ACHN (cell line): ENCODE measurements around the gene CYP2W1.

ENCODE experiments used
- DNase-seq: peaks from one replicate; pipeline ENCODE4 v3.0.0-alpha.2; 2015
- in situ Hi-C: cut with HindIII; loops from 2 replicates; pipeline ENCODE4 v1.10.0; 2017; ENCODE audit warnings: low sequenced_read_pairs, low pct_ligation_motif_present, low pct_unique_long_range_greater_than_20kb

CYP2W1 gene

DNA sequence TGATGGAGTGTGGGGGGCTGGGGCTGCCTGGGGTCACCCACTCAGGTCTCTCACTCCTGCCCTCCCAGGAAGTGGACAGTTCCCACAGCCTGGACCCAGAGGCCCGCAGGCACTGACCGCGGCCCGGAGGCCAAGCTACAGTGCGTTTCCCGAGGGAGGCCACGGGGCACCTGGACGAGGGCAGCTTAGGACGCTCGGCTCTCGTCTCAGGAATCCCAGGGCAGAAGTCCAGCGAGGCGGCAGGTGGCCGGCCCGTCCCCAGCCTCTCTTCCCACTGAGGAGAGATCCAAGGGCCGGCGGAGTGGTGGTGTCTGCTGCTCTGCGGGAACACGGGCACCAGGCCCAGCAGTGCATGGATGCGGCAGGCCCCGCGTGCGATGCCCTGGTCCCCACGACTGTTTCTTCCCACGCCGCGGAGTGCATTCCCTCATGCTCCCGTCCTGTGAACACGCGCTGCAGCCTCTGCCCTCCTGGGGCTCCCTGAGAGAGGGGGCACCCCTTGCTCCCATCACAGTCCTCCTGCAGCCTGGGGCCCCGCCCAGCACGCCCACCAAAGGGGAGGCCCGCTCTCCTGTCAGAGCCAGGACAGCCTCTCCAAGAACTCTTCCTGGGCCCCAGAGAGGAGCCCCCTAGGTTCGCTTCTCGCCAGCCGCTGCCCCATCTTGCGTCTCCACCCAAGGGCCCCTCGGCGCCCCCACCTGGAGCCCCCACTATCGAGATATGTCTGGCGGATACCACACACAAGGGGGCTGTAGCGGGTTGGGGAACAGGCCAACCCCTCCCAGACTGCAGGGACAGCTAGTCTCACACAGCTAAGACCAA lies 37.0 kb downstream of the CYP2W1 start:
- DNase-seq, result no peak
- in situ Hi-C loops, result no loop called here

DNA sequence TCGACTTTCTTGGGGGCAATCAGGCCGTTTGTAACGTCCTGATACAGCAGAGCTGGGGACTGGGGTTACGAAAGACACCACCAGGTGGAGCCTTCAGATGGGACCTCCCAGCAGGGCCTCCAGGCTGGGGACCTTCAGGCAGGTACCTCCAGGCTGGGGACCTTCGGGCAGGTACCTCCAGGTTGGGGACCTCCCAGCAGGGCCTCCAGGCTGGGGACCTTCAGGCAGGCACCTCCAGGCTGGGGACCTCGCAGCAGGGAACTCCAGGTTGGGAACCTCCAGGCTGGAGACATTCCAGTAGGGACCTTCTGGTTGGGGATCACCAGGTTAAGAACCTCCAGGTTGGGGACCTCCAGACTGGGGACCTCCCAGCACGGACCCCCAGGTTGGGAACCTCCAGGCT lies 37.9 kb downstream of the CYP2W1 start:
- no peak for DNase-seq

DNA sequence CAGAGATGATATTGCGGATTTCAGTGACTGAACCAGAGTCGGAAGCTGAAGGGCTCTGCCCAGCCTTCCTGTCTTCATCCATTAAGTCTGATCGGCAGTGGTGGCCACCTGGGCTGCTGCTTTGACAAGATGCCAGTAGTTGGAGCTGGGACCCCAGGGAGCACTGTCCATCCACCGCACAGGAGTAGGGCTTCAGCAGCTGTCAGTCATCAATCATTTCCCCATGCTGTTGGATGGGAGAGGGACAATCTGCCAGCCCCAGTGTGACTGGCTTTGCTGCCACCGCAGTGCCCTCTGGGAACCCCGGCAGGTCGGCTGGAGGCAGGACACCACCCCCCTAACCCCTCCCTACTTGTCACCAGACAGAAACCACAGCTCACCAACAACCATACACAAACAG lies 38.4 kb downstream of the CYP2W1 start:
- DNase-seq, result no peak
- in situ Hi-C loops, result no loop called here

More for the DNA sequence above, 37.9 kb downstream of the CYP2W1 start:
- in situ Hi-C loops, result no loop called here

DNA sequence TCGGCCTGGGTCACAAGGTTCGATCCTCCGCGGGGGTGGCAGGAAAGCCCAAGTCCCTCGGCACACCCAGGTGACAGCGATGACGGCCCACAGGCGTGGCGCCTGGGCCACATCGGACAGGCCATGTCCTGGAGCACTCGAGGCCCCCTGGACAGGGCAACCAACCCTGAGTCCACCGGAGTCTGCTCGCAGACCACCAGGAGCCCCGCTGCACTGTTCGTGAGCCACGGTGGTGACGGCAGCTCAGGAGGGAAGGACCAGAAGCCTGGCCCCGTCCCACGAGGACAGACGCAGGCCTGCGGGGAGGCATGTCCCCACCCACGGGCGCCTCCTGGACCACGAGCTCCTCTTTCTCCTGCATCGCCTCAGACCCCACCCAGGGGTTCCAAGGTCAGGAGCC lies 39.0 kb downstream of the CYP2W1 start:
- no peak for DNase-seq
- in situ Hi-C loops, result no loop called here

DNA sequence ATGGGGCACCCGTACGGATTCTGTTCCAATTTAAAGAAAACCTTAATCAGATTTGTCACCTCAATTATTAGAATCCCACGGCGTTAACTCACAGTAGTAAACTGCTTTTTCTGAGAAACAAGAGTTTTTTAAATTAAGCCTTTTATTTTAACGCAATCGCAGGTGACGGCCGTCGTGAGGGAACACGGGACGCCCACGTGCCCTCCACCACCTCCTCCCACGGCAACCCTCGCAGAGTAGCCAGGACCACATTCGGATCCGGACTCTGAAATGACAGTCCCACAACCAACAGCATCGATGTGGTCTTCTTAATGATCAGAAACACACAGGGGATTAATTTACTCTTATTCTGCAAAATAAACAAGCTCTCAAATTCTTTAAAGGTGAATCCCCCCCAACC lies 39.4 kb downstream of the CYP2W1 start:
- in situ Hi-C loops, result no loop called here
- DNase-seq, result no peak

DNA sequence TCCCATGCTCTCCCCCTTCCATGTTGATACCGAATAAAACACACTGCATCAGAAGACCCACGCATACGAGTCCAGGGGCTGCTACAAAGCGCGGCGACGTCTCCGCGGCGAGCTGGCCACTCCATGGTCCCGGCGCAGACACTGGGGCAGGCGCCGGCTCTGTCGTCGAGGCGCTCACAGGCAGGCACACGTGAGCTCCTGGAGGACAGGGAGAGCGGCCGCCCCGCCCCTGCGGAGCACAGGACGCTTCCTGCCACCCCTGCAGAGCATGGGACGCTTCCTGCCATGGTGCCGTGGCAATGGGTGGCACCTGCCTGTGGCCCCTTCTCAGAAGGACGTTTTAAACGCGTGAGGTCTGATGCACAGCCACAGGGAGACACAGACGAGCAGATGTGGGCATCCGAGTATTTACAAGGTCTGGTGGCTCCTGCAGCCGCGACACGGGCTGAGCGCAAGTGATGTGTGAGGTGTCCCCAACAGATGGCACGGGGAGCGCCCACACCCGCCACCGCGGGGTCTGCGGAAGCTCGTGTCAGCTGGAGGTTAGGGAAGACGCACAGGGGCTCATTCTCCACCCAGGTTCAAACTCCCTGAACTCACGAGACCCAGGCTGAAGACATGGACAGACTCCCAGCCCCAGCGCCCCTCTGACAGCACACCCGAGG lies 40.0 kb downstream of the CYP2W1 start:
- no peak for DNase-seq
- in situ Hi-C loops, result no loop called here

DNA sequence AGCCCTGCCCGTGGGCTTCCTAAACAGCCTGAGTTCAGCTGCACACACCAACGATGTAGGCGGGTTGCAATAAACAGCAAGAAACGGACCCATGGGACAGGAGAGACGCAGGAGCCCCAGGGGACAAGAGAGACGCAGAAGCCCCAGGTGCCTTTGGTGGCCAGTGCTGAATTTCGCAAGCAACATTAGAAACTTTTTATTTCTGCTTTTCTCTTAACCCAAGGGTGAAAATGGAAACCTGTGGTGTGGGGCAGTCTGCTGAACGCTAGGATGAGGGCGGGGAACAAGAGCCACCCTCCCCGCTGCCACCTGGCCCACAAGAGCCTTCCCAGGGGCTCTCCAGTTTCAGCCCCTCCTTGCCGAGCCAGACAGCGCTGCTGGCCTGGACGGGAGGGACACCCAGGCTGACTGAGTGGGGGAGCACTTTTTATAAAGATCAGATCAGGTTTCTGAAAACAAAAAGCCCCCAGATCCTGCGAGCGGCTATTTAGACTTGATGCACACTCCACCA lies 41.4 kb downstream of the CYP2W1 start:
- DNase-seq, result no peak

DNA sequence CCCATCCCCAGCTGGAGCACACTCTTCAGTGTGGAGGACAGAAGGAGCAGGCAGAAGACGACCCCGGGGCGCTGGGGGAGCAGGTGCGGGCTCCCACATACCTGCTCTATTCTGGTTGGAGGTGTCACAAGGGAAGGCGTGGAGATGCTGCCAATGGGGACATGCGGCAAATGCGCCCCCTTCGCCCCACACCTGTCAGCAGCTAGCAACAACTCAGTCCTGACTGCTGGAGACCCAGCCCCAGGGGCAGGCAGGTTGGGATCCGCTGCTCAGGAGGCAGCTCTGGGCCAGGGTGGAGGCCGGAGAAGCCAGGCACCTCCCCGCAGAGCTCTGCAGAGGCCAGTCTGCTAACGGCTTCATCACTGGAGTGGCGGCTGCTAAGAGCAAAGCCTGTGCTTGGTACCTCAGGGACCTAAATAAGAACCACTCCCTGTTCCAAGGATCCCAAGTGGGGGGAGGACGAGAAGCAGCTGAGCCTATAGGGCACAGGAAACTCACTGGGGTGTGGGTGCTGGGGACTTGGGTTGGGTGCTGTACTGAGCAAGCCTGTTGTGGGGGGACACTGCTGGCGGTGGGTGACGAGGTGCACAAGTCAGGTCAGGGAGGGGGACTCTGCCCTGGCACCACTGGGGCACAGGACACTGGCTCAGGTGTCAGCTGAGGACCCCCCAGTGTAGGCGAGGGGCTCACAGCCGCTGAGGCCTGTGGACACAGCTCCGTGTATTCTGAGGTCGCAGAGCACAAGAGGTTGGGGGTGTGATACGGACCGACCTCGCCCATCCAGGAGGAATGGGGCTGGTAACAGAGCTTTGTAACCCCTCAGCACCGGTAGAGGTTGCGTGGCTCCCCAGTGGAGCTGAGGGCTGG lies 42.1 kb downstream of the CYP2W1 start:
- no peak for DNase-seq
- in situ Hi-C loops, result no loop called here

More for the DNA sequence above, 41.4 kb downstream of the CYP2W1 start:
- in situ Hi-C loops, result no loop called here

DNA sequence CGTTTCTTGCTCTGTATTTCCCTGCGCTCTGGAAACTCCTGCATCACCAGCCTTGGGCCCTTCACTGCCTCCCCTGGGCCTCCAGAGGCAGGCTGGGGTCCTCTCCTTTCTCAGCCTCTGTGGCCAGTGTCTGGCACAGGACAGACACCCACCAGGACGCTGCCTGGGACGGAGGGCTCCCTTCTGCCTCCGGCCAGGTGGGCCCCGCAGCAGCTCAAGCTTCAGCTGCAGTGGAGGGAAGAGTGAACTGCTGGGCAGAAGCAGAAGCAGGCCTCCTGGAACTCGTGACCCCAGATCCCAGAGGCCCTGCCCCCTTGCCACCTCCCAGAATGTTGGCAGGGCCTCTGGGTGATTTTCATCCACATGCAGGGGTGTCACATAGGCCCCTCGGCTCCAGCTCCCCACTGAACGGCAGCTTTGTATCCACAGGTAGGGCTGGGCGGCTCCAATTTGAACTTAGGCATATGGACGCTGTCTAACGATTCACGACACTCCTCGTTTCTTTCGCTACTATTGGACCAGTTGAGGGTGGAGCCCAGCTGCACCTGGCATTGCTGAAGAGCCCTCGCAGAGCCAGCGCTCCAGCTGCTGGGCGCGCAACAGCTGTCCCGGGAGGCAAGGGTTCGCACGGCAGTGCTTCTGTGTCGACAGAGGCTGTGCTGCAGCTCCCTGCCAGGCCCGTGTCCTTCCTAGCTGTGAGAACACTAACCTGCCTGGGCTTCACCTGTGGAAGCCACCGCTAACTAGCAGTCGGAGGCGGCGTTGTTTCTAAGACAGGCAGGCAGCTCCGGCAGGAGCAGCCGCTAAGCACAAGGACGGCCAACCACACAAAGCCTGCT lies 43.0 kb downstream of the CYP2W1 start:
- no peak for DNase-seq

DNA sequence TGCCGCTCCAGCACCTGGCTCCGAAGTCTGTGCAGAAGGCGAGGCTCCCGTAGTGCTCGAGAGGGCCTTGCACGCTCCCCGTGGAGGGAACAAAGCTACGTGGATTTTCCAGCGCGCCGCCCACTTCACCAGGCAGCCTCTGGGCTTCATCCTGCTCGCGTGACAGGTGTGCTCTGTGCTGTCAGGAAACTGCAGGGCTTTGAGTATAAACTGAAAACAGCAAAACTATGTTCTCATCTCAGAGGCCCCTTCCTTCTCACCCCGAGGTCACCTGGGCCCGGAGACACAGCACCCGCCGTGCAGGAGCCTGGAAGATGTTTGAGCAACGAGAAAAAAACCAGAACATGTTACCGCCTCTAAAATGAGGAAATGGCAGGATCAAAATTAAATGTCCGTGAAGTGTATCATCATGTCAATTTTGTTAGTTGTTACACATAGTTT lies 43.8 kb downstream of the CYP2W1 start:
- no peak for DNase-seq
- in situ Hi-C loops, result no loop called here

More for the DNA sequence above, 43.0 kb downstream of the CYP2W1 start:
- in situ Hi-C loops, result no loop called here

DNA sequence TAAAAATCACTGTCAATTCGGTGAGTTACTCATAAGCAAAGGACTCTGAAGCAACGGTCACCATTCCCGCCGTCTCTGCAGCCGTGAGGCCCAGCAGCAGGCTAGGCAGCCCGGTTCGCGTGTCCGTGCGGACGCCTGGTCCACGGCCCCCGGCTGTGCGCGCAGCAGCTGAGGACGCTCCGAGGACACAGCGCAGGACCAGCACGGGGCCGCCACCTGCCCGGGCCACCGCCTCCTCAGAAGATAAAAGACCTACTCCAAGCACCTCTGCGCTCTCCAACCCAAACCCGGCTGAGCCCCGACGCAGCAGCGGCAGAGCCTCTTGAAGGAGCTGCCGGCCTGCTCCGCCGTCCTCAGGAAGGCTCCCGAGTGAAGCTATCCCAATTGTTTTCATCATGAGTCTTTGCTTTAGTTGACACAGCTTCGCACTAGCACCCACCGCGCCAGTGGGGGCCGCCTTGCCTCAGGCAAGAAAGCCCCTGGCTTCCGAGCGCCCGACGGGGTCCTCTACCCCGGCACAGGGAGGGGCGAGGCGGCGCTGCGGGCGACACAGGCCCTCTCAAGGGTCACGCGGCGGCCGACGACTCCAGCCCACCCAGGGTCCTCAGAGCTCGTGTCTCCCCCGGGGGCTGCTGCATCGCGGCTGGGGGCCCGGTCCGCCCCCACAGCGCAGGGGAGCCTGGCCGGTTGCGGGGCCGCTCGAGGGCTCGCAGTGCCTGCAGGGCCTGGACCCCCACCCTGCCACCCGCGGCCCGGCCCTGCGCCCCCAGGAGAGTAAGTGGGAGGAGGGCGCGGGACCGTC lies 44.5 kb downstream of the CYP2W1 start:
- in situ Hi-C loops, result no loop called here
- DNase-seq, result no peak

DNA sequence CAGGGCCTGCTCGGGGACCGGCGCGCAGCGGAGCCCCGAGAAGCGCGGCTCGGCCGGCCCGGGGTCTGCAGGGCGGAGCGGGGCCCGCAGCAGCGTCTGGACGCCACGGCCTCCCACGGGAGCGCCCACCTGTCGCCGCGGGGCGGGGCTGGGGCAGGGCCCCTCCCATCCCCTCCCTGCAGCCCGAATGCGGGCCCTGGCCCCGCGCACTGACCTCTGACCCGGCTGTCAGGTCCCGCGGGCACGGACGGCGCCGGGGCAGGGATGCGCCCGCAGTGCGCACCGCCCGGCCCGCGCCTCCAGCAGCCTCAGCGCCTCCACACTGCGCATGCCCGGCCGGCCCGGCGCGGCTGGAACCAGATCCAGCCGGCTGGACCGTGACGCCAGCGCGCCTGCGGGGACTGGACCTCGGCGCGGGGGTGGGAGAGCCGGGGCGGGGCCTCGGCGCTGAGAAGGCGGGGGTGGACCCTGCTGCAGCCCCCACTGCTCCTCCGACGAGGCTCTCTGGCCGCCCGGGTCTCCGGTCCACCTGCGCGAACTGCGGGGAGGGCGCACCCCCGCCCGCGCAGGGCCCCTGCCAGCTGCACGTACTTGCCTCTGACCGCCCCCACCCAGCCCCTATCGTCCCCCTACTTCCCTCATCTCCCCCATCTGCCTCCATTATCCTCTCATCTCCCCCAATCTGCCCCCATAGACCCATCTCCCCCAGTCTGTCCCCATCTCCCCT lies 45.2 kb downstream of the CYP2W1 start:
- in situ Hi-C loops, result no loop called here
- DNase-seq, result peak; percentile 93

DNA sequence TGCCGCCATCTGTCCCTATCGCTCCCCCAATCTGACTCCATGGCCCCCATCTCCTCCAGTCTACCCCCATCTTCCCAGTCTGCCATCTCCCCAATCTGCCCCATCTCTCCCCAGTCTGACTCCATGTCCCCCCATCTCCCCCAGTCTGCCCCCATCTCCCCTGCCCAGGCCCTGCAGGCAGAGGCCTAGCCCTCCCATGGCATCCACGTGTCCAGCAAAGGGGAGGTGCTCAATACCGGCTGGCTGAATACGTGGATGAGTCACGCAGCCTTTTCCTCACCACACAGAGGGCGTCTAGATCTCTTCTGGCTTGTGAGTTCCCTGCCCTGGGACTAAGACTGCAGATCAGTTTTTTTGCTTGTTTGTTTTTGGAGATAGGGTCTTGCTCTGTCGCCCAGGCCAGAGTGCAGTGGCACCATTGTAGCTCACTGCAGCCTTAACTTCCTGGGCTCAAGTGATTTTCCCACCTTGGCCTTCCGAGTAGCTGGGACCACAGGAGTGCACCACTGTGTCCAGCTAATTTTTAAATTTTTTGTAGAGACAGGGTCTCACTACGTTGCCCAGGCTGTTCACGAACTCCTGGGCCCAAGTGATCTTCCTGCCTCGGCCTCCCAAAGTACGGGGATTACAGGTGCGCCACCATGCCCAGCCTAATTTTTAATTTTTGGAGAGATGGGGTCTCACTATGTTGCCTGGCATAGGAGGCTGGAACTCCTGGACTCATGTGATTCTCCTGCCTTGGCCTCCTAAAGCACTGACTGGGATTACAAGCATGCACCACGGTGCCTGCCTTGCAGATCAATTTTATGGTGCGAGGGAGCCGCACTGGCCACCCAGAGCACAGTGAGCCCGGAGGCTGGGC lies 46.0 kb downstream of the CYP2W1 start:
- in situ Hi-C loops, result no loop called here
- DNase-seq, result peak; percentile 98

DNA sequence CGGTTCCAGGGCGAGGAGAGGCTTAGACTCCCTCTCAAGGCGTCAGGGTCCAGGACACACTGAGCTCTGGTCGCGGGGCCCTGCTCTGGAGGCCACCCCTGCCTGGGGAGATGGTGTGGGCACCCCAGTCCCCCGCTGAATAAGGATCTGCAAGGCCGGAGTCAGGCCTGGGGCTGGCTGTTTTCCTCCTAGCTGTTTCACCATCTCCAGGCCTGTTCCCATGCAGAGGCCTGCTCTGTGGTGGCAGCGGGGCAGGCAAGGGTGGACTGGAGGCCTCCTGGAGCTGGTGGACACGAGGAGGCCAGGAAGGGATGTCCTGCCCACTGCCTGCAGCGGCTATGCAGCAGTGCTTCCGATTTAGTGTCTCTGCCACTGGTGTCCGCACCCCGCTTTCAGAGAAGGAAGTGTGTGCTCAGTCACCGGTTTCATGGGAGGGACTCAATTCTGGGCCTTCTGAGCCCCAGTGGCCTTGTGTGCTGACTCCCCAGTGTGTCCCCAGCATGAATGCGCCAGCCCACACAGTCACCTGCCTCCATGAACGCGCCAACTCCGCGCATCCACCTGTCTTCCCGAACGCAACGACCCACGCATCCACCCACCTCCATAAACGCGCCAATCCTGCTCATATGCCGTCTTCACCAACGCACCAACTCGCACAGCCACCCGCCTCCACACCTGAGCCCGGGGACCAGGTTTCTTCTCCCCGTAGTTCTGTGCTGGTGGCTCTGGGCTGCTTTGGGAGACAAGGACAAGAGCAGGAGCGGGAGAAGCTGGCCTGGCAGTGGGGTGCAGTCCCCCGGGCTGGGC lies 46.9 kb downstream of the CYP2W1 start:
- DNase-seq, result no peak
- in situ Hi-C loops, result no loop called here

DNA sequence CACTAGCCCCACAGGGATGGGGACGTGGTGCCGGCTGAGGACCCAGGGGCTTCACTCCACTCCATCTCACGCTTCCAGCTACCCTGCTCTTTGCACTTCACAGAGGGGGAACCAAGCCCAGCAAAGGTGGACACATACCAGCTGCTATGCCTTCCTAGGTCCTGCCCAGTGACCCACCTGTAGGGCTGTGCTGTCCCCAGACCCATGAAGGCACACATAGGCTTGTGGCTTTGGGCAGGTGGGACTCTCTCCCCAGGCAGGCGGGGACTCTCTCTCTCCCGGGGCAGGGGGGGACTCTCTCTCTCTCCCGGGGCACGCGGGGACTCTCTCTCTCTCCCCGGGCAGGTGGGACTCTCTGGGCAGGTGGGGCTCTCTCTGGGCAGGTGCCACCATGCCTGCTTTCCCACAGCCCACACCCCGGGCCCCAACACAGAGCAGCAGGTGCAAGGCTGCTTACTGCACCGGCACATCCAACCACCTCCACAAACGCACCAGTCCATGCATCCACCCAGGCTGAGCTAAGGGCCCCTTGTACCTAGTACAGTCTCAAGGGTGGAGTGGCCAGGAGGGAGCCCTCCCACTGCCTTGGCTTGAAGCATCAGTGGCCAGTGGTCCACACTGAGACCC lies 47.6 kb downstream of the CYP2W1 start:
- DNase-seq, result no peak
- in situ Hi-C loops, result no loop called here
